IMR-90 (cell line): Measurements from ENCODE around the gene CD19. TPM values are rescaled to one million over a fixed set of nuclear protein-coding genes. Genes with fewer than 3 reads are reported as not detected.

Source experiments
- ATAC-seq: fragments of 200-7000 bp; cut with Tn5 transposase; 2 replicates; pipeline ENCODE4 v1.9.1; 2020; ENCODE audit warnings: low read depth, mild to moderate bottlenecking, moderate library complexity
- BruUV-seq: library from RNA; stranded (reverse); fragments of 400-500 nt; replicated peaks from 2 replicates; lab custom pipeline; 2021; lab: Mats Ljungman, UMichigan
- CTCF ChIA-PET: fragments of 300-600 bp; formaldehyde crosslinking; extraction: SDS; loops from one replicate; lab custom pipeline; 2021; ENCODE audit warnings: antibody characterized with exemption; lab: Yijun Ruan, JAX
- POLR2A ChIA-PET: fragments of 300-600 bp; sonication (Branson Sonifier 250); formaldehyde crosslinking; loops from one replicate; lab custom pipeline; 2022; ENCODE audit warnings: antibody characterized with exemption; ENCODE audit not compliant: unreplicated experiment; lab: Charles Lee
- DNase-seq: peaks from one replicate; pipeline ENCODE4 v3.0.0; 2013
- H2AFZ ChIP-seq: replicated peaks from 2 replicates; pipeline ENCODE3; 2013; ENCODE audit warnings: low read length, mild to moderate bottlenecking; ENCODE audit not compliant: poor library complexity
- H2AK5ac ChIP-seq: 2 replicates; pipeline ENCODE4 v1.6.1; 2013; ENCODE audit warnings: low read depth, low read length, inconsistent platforms
- H2AK9ac ChIP-seq: replicated peaks from 2 replicates; pipeline ENCODE3; 2013; ENCODE audit warnings: mild to moderate bottlenecking, low read depth, low read length, moderate library complexity; ENCODE audit not compliant: poor library complexity
- H2BK120ac ChIP-seq: 2 replicates; pipeline ENCODE4 v1.6.1; 2013; ENCODE audit warnings: low read depth, low read length, inconsistent platforms
- H2BK15ac ChIP-seq: 3 replicates; pipeline ENCODE4 v1.6.1; 2013; ENCODE audit warnings: low read depth, low read length, inconsistent platforms
- H2BK20ac ChIP-seq: 2 replicates; pipeline ENCODE4 v1.6.1; 2013; ENCODE audit warnings: low read depth, mild to moderate bottlenecking, inconsistent platforms, low read length, moderate library complexity
- H2BK5ac ChIP-seq: 2 replicates; pipeline ENCODE4 v1.6.1; 2013; ENCODE audit warnings: mild to moderate bottlenecking, low read depth, low read length, inconsistent platforms; ENCODE audit not compliant: poor library complexity, severe bottlenecking
- H3K14ac ChIP-seq: replicated peaks from 2 replicates; pipeline ENCODE4 v1.6.1; 2013; ENCODE audit warnings: low read depth, low read length, inconsistent platforms
- H3K18ac ChIP-seq: 2 replicates; pipeline ENCODE4 v1.6.1; 2013; ENCODE audit warnings: low read depth, low read length, control low read depth
- H3K23ac ChIP-seq: 2 replicates; pipeline ENCODE4 v1.6.1; 2013; ENCODE audit warnings: low read depth, low read length, inconsistent platforms
- H3K27ac ChIP-seq: 2 replicates; pipeline ENCODE4 v1.5.1; 2013; ENCODE audit warnings: mild to moderate bottlenecking, control low read depth, low read length; ENCODE audit not compliant: insufficient read depth
- H3K27me3 ChIP-seq: 2 replicates; pipeline ENCODE4 v1.6.1; 2013; ENCODE audit warnings: low read length; ENCODE audit not compliant: control insufficient read depth, insufficient read depth
- H3K36me3 ChIP-seq: 2 replicates; pipeline ENCODE4 v1.6.1; 2013; ENCODE audit warnings: low read length, mixed read lengths; ENCODE audit not compliant: control insufficient read depth, insufficient read depth
- H3K4ac ChIP-seq: 2 replicates; pipeline ENCODE4 v1.6.1; 2013; ENCODE audit warnings: low read depth, low read length, inconsistent platforms
- H3K4me1 ChIP-seq: 2 replicates; pipeline ENCODE4 v1.6.1; 2013; ENCODE audit warnings: low read length, mixed read lengths; ENCODE audit not compliant: control insufficient read depth, insufficient read depth
- H3K4me2 ChIP-seq: 2 replicates; pipeline ENCODE4 v1.6.1; 2013; ENCODE audit warnings: low read depth, mild to moderate bottlenecking, control low read depth, low read length, moderate library complexity
- H3K4me3 ChIP-seq: 2 replicates; pipeline ENCODE4 v1.5.1; 2013; ENCODE audit warnings: low read depth, mild to moderate bottlenecking, control low read depth, low read length, moderate library complexity; ENCODE audit not compliant: insufficient read depth
- H3K56ac ChIP-seq: 2 replicates; pipeline ENCODE4 v1.6.1; 2013; ENCODE audit warnings: low read length, inconsistent platforms; ENCODE audit not compliant: insufficient read depth; ENCODE audit errors: extremely low read depth
- H3K79me1 ChIP-seq, 2 experiments: 2 replicates each; pipeline ENCODE4 v1.6.1; 2013; ENCODE audit warnings: low read length in 2 of 2, inconsistent platforms in 1 of 2, low read depth in 1 of 2
- H3K9ac ChIP-seq: 2 replicates; pipeline ENCODE4 v1.6.1; 2013; ENCODE audit warnings: low read depth, low read length, control low read depth
- H3K9me1 ChIP-seq: 2 replicates; pipeline ENCODE4 v1.6.1; 2013; ENCODE audit warnings: low read length, inconsistent platforms; ENCODE audit not compliant: insufficient read depth
- H3K9me3 ChIP-seq: 2 replicates; pipeline ENCODE4 v1.6.1; 2013; ENCODE audit warnings: low read length; ENCODE audit not compliant: control insufficient read depth, insufficient read depth
- H4K20me1 ChIP-seq: 2 replicates; pipeline ENCODE4 v1.6.1; 2013; ENCODE audit warnings: low read length, inconsistent platforms; ENCODE audit not compliant: insufficient read depth
- H4K5ac ChIP-seq: 2 replicates; pipeline ENCODE4 v1.6.1; 2013; ENCODE audit warnings: mild to moderate bottlenecking, low read depth, low read length, control low read depth
- H4K8ac ChIP-seq, 2 experiments: 2 replicates each; pipeline ENCODE4 v1.6.1; 2013; ENCODE audit warnings: low read depth in 2 of 2, low read length in 2 of 2, control low read depth in 1 of 2, inconsistent platforms in 1 of 2
- H4K91ac ChIP-seq: 2 replicates; pipeline ENCODE4 v1.6.1; 2013; ENCODE audit warnings: low read depth, low read length, inconsistent platforms; ENCODE audit not compliant: insufficient read depth
- BHLHE40 ChIP-seq: fragments of 150-350 bp; IDR thresholded peaks from 2 replicates; pipeline ENCODE4 v1.6.1; 2016; ENCODE audit warnings: mild to moderate bottlenecking, low read depth, low read length
- CEBPB ChIP-seq: IDR thresholded peaks from 2 replicates; pipeline ENCODE4 v1.6.1; 2012; ENCODE audit warnings: low read depth, low read length, improper control_type of control experiment
- CHD1 ChIP-seq: IDR thresholded peaks from 2 replicates; pipeline ENCODE4 v1.6.1; 2012; ENCODE audit warnings: low read depth, low read length, improper control_type of control experiment
- CTCF ChIP-seq: conservative IDR thresholded peaks from 2 replicates; pipeline ENCODE4 v1.5.1; 2012; ENCODE audit warnings: mild to moderate bottlenecking, low read depth, low read length, improper control_type of control experiment
- ELK1 ChIP-seq: fragments of 150-350 bp; IDR thresholded peaks from 2 replicates; pipeline ENCODE4 v1.6.1; 2016; ENCODE audit warnings: low read depth, mild to moderate bottlenecking, low read length, moderate library complexity, borderline replicate concordance
- FOS ChIP-seq: fragments of 150-350 bp; IDR thresholded peaks from 2 replicates; pipeline ENCODE4 v1.6.1; 2016; ENCODE audit warnings: low read depth, low read length
- MAFK ChIP-seq: IDR thresholded peaks from 2 replicates; pipeline ENCODE4 v1.6.1; 2012; ENCODE audit warnings: low read depth, low read length, improper control_type of control experiment
- MAZ ChIP-seq: IDR thresholded peaks from 2 replicates; pipeline ENCODE4 v1.6.1; 2012; ENCODE audit warnings: low read depth, mild to moderate bottlenecking, low read length, improper control_type of control experiment, moderate library complexity, borderline replicate concordance
- MXI1 ChIP-seq: IDR thresholded peaks from 2 replicates; pipeline ENCODE4 v1.6.1; 2012; ENCODE audit warnings: low read depth, mild to moderate bottlenecking, low read length, moderate library complexity, borderline replicate concordance
- NFE2L2 ChIP-seq: fragments of 150-350 bp; IDR thresholded peaks from 2 replicates; pipeline ENCODE4 v1.6.1; 2016; ENCODE audit warnings: low read depth, mild to moderate bottlenecking, low read length
- POLR2A ChIP-seq: IDR thresholded peaks from 2 replicates; pipeline ENCODE4 v1.6.1; 2012; ENCODE audit warnings: mild to moderate bottlenecking, low read depth, low read length
- RAD21 ChIP-seq: IDR thresholded peaks from 2 replicates; pipeline ENCODE4 v1.6.1; 2012; ENCODE audit warnings: low read length, improper control_type of control experiment
- RCOR1 ChIP-seq: IDR thresholded peaks from 2 replicates; pipeline ENCODE4 v1.6.1; 2012; ENCODE audit warnings: mild to moderate bottlenecking, low read length, improper control_type of control experiment; ENCODE audit not compliant: insufficient replicate concordance
- RFX5 ChIP-seq: IDR thresholded peaks from 2 replicates; pipeline ENCODE4 v1.8.0; 2012; ENCODE audit warnings: low read depth, mild to moderate bottlenecking, low read length, moderate library complexity
- SMC3 ChIP-seq: fragments of 150-350 bp; IDR thresholded peaks from 2 replicates; pipeline ENCODE4 v1.6.1; 2016; ENCODE audit warnings: low read depth, mild to moderate bottlenecking, antibody characterized with exemption, low read length, moderate library complexity
- USF2 ChIP-seq: fragments of 150-350 bp; IDR thresholded peaks from 2 replicates; pipeline ENCODE4 v1.6.1; 2017; ENCODE audit warnings: mild to moderate bottlenecking, antibody characterized with exemption, low read length, low read depth
- WGBS, 2 experiments: methylation state at CpG; one replicate each; pipeline versions ENCODE4 v1.1.5 to v1.1.7; 2013; ENCODE audit warnings: missing lambda C conversion rate in 2 of 2; ENCODE audit not compliant: insufficient read length in 1 of 2; ENCODE audit errors: extremely low coverage in 2 of 2; 5-methylcytosine and 5-hydroxymethylcytosine counted together
- dilution Hi-C: fragments of 300-500 bp; cut with HindIII; formaldehyde crosslinking; loops from one replicate; pipeline ENCODE4 v1.14.3; 2018; ENCODE audit warnings: low sequenced_read_pairs; ENCODE audit not compliant: unreplicated experiment
- in situ Hi-C: fragments of 300-500 bp; cut with MboI; formaldehyde crosslinking; loops from 3 replicates; pipeline ENCODE4 v1.14.3; 2019; ENCODE audit warnings: low sequenced_read_pairs, inconsistent platforms, mixed read lengths
- intact Hi-C: fragments of 100-400 bp; cut with micrococcal nuclease; formaldehyde crosslinking; loops from 2 replicates; pipeline ENCODE4 v1.10.0; 2022
- polyA plus RNA-seq, 3 experiments: library from polyadenylated mRNA; depleted of rRNA; stranded (reverse); fragments of >200 nt; gene quantifications; 2 replicates each; pipeline ENCODE4 v1.2.3, GENCODE V29; 2012; ENCODE audit warnings: low replicate concordance in 1 of 3
- total RNA-seq: library from RNA; depleted of rRNA; stranded (reverse); fragments of >200 nt; gene quantifications from 2 replicates; pipeline ENCODE4 v1.2.3, GENCODE V29; 2012

Gene CD19
- total and polyA plus RNA-seq, 2 of the 4 experiments (the other 2 are of a cell fraction) = not detected

GRCh38 chr16:28983644-28984043, 51.9 kb downstream of the CD19 start:
- Histone ChIP-seq H3K9ac (no peak overlapping the region), H3K4ac (no peak overlapping the region), H3K56ac (no peak overlapping the region), H2BK20ac (no peak overlapping the region), H4K20me1 (no peaks in the 10 kb centered on the region), H4K91ac (no peak overlapping the region), H4K5ac (no peak overlapping the region), H3K79me1 (peaks cover 0 to 14% of the 10 kb centered on the region in 2 experiments; a peak in 2 of 4 replicates), H3K9me3 (peaks cover 5% of the 10 kb centered on the region), H4K8ac (no peak overlapping the region), H3K27ac (no peak overlapping the region), H3K4me3 (no peak overlapping the region), H2BK5ac (no peak overlapping the region), H3K14ac (no peak overlapping the region), H3K18ac (no peak overlapping the region), H2AK5ac (no peak overlapping the region), H3K9me1 (no peaks in the 10 kb centered on the region), H3K4me2 (no peak overlapping the region), H3K27me3 (no peaks in the 10 kb centered on the region), H3K4me1 (no peaks in the 10 kb centered on the region), H2AK9ac (no peak overlapping the region), H2AFZ (no peak overlapping the region), H2BK15ac (no peak overlapping the region), H3K36me3 (peaks cover 65% of the 10 kb centered on the region), H2BK120ac (no peak overlapping the region), H3K23ac (no peak overlapping the region)
- dilution Hi-C loops = no loop called here
- no peak for DNase-seq
- in situ Hi-C loops = no loop called here
- 95% methylated on average over 18 of the region's 18 CpGs; no CpG with 5 or more reads in 1 of the 2 experiments for WGBS, 2 experiments
- no peak for TF ChIP-seq MAZ
- TF ChIP-seq RCOR1 = no peak
- TF ChIP-seq ELK1 = no peak
- no peak for TF ChIP-seq CEBPB
- TF ChIP-seq MXI1 = no peak
- TF ChIP-seq SMC3 = no peak
- no peak for TF ChIP-seq MAFK
- TF ChIP-seq FOS = no peak
- no peak for TF ChIP-seq RAD21
- TF ChIP-seq CTCF = no peak
- no peak for TF ChIP-seq RFX5
- no peak for TF ChIP-seq CHD1
- TF ChIP-seq USF2 = no peak
- TF ChIP-seq BHLHE40 = no peak
- TF ChIP-seq NFE2L2 = no peak
- TF ChIP-seq POLR2A = no peak
- ChIA-PET POLR2A (no interaction called here), CTCF (no interaction called here)
- no TSS peak for BruUV-seq
- ATAC-seq = no peak
- intact Hi-C loops = no loop called here
